ENCODE data around the gene CREG2.

DNA sequence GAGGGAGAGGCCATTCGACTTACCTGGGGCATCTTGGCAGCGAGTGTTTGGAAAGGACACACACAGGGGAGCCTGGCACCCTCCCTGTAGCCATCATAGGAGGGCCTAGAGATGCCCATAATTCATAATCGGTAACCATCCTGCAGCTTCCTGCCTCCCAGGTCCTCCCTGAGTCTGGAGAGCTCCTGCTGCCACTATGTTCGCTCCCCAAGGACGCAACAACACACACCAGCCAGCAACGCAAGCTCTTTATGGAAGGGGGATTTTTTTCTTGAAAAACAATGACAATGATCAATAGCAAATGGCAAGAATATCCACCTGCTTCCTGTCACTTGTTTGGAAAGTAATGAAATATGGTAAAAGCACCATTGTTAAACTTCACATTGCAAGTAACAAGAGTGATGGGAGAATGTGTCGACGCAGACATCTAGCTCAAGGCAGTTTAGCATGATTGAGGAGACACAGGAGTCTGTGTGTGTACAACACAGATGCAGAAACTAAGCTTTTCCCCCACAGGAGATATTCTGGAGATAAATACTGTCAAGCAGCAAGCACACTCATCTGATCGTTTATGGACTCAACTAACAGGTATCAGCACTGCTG lies 24.9 kb upstream of the CREG2 start:
- no peak for TF ChIP-seq CSDC2 (CRISPR knock-in tag; IDR thresholded peaks at IDR 0.05)
- TF ChIP-seq, protein P1, sequence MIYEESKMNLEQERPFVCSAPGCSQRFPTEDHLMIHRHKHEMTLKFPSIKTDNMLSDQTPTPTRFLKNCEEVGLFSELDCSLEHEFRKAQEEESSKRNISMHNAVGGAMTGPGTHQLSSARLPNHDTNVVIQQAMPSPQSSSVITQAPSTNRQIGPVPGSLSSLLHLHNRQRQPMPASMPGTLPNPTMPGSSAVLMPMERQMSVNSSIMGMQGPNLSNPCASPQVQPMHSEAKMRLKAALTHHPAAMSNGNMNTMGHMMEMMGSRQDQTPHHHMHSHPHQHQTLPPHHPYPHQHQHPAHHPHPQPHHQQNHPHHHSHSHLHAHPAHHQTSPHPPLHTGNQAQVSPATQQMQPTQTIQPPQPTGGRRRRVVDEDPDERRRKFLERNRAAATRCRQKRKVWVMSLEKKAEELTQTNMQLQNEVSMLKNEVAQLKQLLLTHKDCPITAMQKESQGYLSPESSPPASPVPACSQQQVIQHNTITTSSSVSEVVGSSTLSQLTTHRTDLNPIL (CRISPR knock-in tag; IDR thresholded peaks at IDR 0.05; ENCODE audit: low read depth): no peak
- no peak for TF ChIP-seq ZNF8 (CRISPR knock-in tag; IDR thresholded peaks at IDR 0.05)
- TF ChIP-seq, protein P2, sequence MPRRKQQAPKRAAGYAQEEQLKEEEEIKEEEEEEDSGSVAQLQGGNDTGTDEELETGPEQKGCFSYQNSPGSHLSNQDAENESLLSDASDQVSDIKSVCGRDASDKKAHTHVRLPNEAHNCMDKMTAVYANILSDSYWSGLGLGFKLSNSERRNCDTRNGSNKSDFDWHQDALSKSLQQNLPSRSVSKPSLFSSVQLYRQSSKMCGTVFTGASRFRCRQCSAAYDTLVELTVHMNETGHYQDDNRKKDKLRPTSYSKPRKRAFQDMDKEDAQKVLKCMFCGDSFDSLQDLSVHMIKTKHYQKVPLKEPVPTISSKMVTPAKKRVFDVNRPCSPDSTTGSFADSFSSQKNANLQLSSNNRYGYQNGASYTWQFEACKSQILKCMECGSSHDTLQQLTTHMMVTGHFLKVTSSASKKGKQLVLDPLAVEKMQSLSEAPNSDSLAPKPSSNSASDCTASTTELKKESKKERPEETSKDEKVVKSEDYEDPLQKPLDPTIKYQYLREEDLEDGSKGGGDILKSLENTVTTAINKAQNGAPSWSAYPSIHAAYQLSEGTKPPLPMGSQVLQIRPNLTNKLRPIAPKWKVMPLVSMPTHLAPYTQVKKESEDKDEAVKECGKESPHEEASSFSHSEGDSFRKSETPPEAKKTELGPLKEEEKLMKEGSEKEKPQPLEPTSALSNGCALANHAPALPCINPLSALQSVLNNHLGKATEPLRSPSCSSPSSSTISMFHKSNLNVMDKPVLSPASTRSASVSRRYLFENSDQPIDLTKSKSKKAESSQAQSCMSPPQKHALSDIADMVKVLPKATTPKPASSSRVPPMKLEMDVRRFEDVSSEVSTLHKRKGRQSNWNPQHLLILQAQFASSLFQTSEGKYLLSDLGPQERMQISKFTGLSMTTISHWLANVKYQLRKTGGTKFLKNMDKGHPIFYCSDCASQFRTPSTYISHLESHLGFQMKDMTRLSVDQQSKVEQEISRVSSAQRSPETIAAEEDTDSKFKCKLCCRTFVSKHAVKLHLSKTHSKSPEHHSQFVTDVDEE (CRISPR knock-in tag; IDR thresholded peaks at IDR 0.05): no peak
- TF ChIP-seq, protein P3, sequence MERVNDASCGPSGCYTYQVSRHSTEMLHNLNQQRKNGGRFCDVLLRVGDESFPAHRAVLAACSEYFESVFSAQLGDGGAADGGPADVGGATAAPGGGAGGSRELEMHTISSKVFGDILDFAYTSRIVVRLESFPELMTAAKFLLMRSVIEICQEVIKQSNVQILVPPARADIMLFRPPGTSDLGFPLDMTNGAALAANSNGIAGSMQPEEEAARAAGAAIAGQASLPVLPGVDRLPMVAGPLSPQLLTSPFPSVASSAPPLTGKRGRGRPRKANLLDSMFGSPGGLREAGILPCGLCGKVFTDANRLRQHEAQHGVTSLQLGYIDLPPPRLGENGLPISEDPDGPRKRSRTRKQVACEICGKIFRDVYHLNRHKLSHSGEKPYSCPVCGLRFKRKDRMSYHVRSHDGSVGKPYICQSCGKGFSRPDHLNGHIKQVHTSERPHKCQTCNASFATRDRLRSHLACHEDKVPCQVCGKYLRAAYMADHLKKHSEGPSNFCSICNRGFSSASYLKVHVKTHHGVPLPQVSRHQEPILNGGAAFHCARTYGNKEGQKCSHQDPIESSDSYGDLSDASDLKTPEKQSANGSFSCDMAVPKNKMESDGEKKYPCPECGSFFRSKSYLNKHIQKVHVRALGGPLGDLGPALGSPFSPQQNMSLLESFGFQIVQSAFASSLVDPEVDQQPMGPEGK (CRISPR knock-in tag; IDR thresholded peaks at IDR 0.05; ENCODE audit: borderline replicate concordance): no peak
- no peak for TF ChIP-seq PPARA (CRISPR knock-in tag; IDR thresholded peaks at IDR 0.05; ENCODE audit: borderline replicate concordance)
- TF ChIP-seq ZNF565 (CRISPR knock-in tag; conservative IDR thresholded peaks at IDR 0.05; ENCODE audit: low read depth): no peak
- no peak for TF ChIP-seq ZFP3 (CRISPR knock-in tag; IDR thresholded peaks at IDR 0.05)
- no peak for TF ChIP-seq ZNF70 (CRISPR knock-in tag; IDR thresholded peaks at IDR 0.05)
- no peak for TF ChIP-seq ZFP30 (CRISPR knock-in tag; IDR thresholded peaks at IDR 0.05)
- no peak for TF ChIP-seq ISL1 (CRISPR knock-in tag; IDR thresholded peaks at IDR 0.05)
- no peak for TF ChIP-seq RARB (CRISPR knock-in tag; IDR thresholded peaks at IDR 0.05)
- no peak for TF ChIP-seq BACH2 (CRISPR knock-in tag; IDR thresholded peaks at IDR 0.05; ENCODE audit: borderline replicate concordance)

All from SK-N-SH treated with all-trans-retinoic acid at 6 μM for 48 hours (cell line).